GM12892 (cell line): ENCODE data around the gene ARR3.
"Not testable (repeated sequence)": the region's sequence is repeated elsewhere in the genome, so short reads cannot be mapped to it uniquely, and the experiment has no call there.

ENCODE experiments used
- DNase-seq: peaks from one replicate; pipeline ENCODE4 v3.0.0; 2011; ENCODE audit not compliant: insufficient read length
- FAIRE-seq: peaks from 2 replicates; lab custom pipeline; 2011; peaks lifted over from hg19 to GRCh38; lab: Jason Lieb, UNC
- POLR2A ChIP-seq: IDR thresholded peaks from 2 replicates; pipeline ENCODE4 v1.6.1; 2011; ENCODE audit warnings: low read depth, low read length, control low read depth
- POLR2AphosphoS5 ChIP-seq: IDR thresholded peaks from 2 replicates; pipeline ENCODE4 v1.6.1; 2011; ENCODE audit warnings: low read depth, low read length, control low read depth
- TAF1 ChIP-seq: IDR thresholded peaks from 2 replicates; pipeline ENCODE4 v1.6.1; 2011; ENCODE audit warnings: low read depth, mild to moderate bottlenecking, control low read depth, low read length, borderline replicate concordance

ARR3 gene

DNA sequence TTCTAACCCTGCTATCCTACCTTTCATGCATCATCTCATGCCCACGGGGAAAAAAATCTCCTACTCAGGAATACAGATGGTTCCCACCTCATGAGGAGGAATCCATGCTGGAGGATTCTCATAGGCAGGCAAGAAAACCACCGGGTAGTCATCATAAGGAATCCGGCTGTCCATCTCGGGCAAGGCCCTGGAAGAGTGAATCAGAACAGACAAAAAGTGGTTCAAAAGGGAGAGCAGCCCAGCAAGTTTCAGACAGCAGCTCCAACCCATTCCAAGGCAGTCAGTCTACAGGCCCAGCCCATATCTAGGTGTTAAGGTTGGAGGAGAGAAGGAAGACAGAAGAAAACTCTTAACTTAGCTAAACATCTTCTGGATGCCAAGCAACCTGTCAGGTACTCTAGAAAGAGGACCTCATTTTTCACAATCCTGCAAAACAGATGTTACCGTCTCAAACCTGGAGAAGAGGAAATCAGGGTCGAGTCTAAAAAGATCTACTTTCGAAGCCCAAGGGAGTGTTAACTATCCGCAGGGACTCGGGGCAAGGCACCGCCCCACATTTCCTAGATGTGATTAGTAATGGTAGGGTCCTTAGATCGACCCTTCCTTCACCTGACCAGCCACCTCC is 21.1 kb downstream of the ARR3 start:
- no peak for TF ChIP-seq POLR2A
- no peak for TF ChIP-seq POLR2AphosphoS5
- no peak for TF ChIP-seq TAF1
- FAIRE-seq: no peak
- no peak for DNase-seq

- peak; percentile 81 for DNase-seq
- peak; percentile 85 for FAIRE-seq
- peak; percentile 69 for TF ChIP-seq TAF1
- peak; percentile 78; the same call in 1 of the 2 replicates for TF ChIP-seq POLR2A
- TF ChIP-seq POLR2AphosphoS5: peak; percentile 73
Measured at GRCh38 chrX:70289793-70290770, 21.9 kb downstream of the ARR3 start, which contains the start of the genes KIF4A and PDZD11. KIF4A (plus strand) TSS chrX:70290104; CDS start chrX:70290459, 355 bp downstream. PDZD11 (minus strand) TSS chrX:70289927; CDS start chrX:70289341, 586 bp downstream.

GRCh38 chrX:70292788-70293187 is 24.7 kb downstream of the ARR3 start:
- no peak for DNase-seq
- no peak for TF ChIP-seq POLR2AphosphoS5
- no peak for TF ChIP-seq TAF1
- no peak for FAIRE-seq

DNA sequence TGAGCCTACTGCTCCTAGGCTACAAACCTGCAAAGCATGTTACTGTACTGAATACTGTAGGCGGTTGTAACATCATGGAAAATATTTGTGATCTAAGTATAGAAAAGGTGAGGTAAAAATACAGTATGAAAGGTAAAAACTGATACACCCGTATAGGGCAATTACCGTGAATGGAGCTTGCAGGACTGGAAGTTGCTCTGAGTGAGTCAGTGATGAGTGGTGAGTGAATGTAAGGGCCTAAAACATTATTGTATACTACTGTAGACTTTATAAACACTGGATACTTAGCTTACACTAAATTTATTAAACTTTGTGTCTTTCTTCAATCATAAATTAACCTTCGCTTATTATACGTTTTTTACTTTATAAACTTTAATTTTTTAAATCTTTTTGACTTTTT is 25.5 kb downstream of the ARR3 start:
- no peak for TF ChIP-seq POLR2AphosphoS5
- no peak for TF ChIP-seq TAF1
- TF ChIP-seq POLR2A: no peak
- FAIRE-seq: no peak
- no peak for DNase-seq

- FAIRE-seq: no peak
- DNase-seq: no peak
- TF ChIP-seq TAF1 (no peak), POLR2AphosphoS5 (no peak), POLR2A (no peak)
Measured at GRCh38 chrX:70301716-70302115, 33.6 kb downstream of the ARR3 start.

DNA sequence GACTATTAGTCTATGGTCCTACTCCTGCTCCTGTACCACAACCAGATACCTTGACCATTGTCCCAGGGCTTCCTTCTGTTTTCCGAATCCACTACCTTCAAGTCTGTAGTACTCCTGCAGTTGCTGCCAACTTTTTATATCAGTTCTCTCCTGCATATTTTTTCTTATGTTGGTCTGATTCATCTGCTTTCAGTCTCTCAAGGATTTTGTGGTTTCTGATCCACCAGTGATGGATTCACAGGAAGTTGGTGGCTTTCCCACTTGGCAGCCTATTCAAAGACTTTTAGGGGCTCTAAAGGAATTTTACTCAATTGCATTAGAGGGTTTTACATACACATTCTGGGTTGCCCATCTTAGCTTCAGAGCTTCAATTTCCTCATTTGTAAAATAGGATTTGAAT is 45.4 kb downstream of the ARR3 start:
- DNase-seq (no peak), FAIRE-seq (no peak)

GRCh38 chrX:70322784-70323183 is 54.6 kb downstream of the ARR3 start:
- no peak for FAIRE-seq

More for the DNA sequence above, 45.4 kb downstream of the ARR3 start:
- TF ChIP-seq POLR2AphosphoS5: no peak
- no peak for TF ChIP-seq POLR2A
- TF ChIP-seq TAF1: no peak

DNA sequence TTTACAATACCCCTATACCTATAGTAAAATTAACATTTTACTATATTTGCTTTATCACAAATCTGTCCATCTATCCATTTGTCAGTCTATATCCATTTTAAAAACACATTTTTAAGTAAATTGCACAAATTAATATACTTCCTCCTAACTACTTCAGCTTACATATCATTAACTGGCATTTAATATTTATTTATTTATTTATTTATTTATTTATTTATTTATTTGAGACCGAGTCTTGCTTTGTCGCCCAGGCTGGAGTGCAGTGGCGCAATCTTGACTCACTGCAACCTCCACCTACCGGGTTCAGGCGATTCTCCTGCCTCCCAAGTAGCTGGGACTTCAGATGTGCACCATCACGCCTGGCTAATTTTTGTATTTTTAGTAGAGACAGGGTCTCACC is 55.5 kb downstream of the ARR3 start:
- not testable (repeated sequence) for FAIRE-seq, DNase-seq

More at GRCh38 chrX:70322784-70323183, 54.6 kb downstream of the ARR3 start:
- no peak for DNase-seq
- no peak for TF ChIP-seq TAF1
- TF ChIP-seq POLR2AphosphoS5: no peak
- no peak for TF ChIP-seq POLR2A

GRCh38 chrX:70324326-70324725 is 56.2 kb downstream of the ARR3 start:
- no peak for FAIRE-seq
- no peak for DNase-seq
- TF ChIP-seq POLR2AphosphoS5 (no peak), POLR2A (no peak), TAF1 (no peak)

DNA sequence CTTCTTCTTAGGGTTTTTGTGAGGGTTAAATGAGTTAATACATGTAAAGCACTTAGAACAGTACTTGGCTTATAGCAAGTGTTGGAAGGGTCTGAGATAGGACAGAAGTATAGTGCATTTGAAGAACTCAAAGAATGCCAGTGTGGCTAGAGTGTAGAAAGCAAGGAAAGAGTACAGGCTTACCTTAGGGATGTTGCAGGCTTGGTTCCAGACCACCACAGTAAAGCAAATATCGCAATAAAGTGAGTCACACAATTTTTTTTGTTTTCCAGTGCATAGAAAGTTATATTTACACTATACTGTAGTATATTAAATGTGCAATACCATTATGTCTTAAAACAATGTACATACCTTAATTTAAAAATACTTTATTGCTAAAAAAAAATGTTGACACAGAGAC is 63.0 kb downstream of the ARR3 start:
- no peak for TF ChIP-seq POLR2A
- TF ChIP-seq POLR2AphosphoS5: no peak
- no peak for TF ChIP-seq TAF1
- DNase-seq (no peak), FAIRE-seq (no peak)
